ENCODE results near the gene HECTD1. TPM values are rescaled to one million over a fixed set of nuclear protein-coding genes. Genes with fewer than 3 reads are reported as not detected.
"Not testable (repeated sequence)": the region's sequence is repeated elsewhere in the genome, so short reads cannot be mapped to it uniquely, and the experiment has no call there.

HECTD1 gene
- 137 TPM for total RNA-seq
- long read RNA-seq, full-length matches to known transcripts: 2 of 51 reads
- long read RNA-seq, partial matches to known transcripts: 27 of 51 reads
- long read RNA-seq, other reads (novel, unspliced or antisense): 22 of 51 reads

DNA sequence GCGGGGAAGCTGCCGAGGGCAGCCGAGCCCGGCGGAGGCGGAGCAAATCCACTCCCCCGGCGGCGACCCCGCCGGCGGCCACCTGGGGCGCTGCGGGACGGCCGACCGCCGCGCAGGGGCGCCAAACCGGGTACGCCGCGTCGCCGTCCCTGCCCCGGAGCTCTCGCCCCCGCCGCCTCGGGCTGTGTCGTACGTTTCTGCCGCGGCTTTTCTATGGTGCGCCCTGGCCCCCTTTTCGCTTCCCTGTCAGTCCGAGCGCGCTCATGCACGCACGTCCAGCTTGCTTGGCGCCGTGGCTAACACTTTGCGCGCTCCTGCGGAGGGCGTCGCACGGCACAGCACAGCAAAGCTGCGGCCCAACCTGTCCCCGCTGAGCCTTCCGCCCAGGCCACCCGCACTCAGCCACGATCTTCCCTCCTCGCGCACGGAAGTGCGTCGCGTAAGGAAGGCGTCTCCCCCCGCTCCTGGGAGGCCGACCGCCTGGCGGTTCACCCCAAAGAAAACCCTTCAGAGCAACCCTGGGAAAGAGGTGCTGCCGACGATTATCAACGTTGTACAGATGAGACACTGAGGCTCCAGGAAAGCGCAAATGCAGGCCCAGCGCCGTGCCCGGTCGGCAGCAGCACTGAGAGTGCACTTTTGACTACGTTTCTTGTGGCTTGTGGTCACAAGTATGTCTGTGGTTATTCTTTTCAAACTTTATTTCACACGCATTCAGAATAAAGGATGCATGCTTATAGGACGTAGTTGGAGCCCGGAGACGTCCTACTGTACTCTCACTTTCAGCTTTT, at the start of gene HECTD1:
Gene HECTD1, minus strand, starts transcription at position 39 of the 791 bp plus-strand sequence. CDS start 1,857 bp downstream, outside the sequence.
- intact Hi-C loops (cut with micrococcal nuclease): no loop called here
- Histone ChIP-seq H3K27ac (replicated peaks) (peak within 1 kb of the TSS; percentile 100), H3K4me1 (peaks cover 48% of the 10 kb centered on the region), H3K27me3 (ENCODE audit: low read depth) (no peaks in the 10 kb centered on the region), H3K4me3 (peak within 1 kb of the TSS; percentile 95), H3K9me3 (replicated peaks) (no peaks in the 10 kb centered on the region), H3K36me3 (peaks cover 16% of the 10 kb centered on the region)
- TF ChIP-seq CTCF (IDR thresholded peaks at IDR 0.05; ENCODE audit: borderline replicate concordance): peak; percentile 90
- DNase-seq: peak; percentile 91

GRCh38 chr14:31257244-31257553, 49.6 kb upstream of the HECTD1 start:
- H3K27ac ChIP-seq (replicated peaks): no peak overlapping the region
- no peak overlapping the region for H3K4me3 ChIP-seq
- no peaks in the 10 kb centered on the region for H3K27me3 ChIP-seq (ENCODE audit: low read depth)
- intact Hi-C loops (cut with micrococcal nuclease): no loop called here
- H3K4me1 ChIP-seq: peaks cover 7% of the 10 kb centered on the region
- TF ChIP-seq CTCF (IDR thresholded peaks at IDR 0.05; ENCODE audit: borderline replicate concordance): no peak
- H3K36me3 ChIP-seq: no peaks in the 10 kb centered on the region
- no peaks in the 10 kb centered on the region for H3K9me3 ChIP-seq (replicated peaks)
- no peak for DNase-seq

DNA sequence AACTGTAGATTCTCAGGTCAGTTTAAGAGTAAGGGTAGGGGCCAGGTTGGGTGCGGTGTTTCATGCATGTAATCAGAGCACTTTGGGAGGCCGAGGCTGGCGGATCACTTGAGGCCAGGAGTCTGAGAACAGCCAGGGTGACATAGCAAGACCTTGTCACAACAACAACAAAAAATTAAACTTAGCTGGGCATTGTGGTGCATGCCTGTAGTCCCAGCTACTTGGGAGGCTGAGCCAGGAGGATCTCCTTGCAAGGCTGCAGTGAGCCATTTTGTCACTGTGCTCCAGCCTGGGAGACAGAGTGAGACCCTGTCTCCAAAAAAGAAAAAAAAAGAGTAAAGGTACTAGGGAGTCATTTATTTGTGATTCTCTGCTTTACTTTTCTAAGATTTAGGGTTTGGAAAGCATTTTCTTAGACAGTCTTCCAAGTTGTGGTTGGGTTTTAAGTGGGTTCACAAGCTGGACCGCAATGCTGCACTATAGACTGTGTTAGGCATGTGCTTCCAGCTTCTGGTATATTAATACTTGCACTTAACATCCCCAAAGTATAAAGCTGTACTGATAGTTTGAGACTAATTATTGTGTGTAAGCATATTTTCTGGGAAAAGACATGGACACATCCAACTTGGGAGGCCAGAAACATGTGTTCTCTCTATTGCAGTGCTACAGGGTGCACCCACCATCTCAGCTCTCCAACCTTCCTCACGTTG, 49.1 kb upstream of the HECTD1 start:
- no peaks in the 10 kb centered on the region for H3K9me3 ChIP-seq (replicated peaks)
- H3K4me3 ChIP-seq: no peak overlapping the region
- no peaks in the 10 kb centered on the region for H3K27me3 ChIP-seq (ENCODE audit: low read depth)
- H3K27ac ChIP-seq (replicated peaks): no peak overlapping the region
- DNase-seq: no peak
- H3K36me3 ChIP-seq: no peaks in the 10 kb centered on the region
- intact Hi-C loops (cut with micrococcal nuclease): no loop called here
- TF ChIP-seq CTCF (IDR thresholded peaks at IDR 0.05; ENCODE audit: borderline replicate concordance): no peak
- peaks cover 1% of the 10 kb centered on the region for H3K4me1 ChIP-seq

DNA sequence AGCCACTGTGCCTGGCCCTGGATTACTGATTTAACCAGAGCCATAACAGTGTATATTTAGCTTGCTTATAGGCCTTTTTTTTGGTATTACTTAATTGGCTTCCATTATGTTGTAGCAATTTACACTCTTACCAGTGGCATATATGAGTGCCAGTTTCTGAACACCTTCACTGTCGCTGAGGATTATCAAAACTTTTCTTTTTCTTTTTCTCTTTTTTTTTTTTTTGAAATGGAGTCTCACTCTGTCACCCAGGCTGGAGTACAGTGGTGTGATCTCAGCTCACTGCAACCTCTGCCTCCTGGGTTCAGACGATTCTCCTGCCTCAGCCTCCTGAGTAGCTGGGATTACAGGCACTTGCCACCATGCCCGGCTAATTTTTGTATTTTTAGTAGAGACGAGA, 48.3 kb upstream of the HECTD1 start:
- DNase-seq; H3K36me3 ChIP-seq; H3K27ac ChIP-seq (replicated peaks); H3K4me3 ChIP-seq; H3K27me3 ChIP-seq (ENCODE audit: low read depth); intact Hi-C loops (cut with micrococcal nuclease); H3K9me3 ChIP-seq (replicated peaks); H3K4me1 ChIP-seq: not testable (repeated sequence)

DNA sequence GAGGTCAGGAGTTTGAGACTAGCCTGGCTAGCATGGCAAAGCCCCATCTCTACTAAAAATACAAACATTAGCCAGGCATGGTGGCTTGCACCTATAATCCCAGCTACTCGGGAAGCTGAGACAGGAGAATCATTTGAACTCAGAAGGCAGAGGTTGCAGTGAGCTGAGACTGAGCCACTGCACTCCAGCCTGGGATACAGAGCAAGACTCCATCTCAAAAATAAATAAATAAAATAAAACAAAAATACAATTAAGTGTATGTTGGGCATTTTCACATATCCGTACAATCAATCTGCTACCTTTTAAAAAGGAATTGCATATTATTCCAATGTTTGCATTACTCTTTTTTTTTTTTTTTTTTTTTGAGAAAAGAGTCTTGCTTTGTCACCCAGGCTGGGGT, 47.7 kb upstream of the HECTD1 start:
- TF ChIP-seq CTCF (IDR thresholded peaks at IDR 0.05; ENCODE audit: borderline replicate concordance): no peak

More for the DNA sequence above, 47.7 kb upstream of the HECTD1 start:
- Histone ChIP-seq H3K27me3 (ENCODE audit: low read depth) (no peaks in the 10 kb centered on the region), H3K4me1 (no peaks in the 10 kb centered on the region), H3K36me3 (no peaks in the 10 kb centered on the region), H3K27ac (replicated peaks) (no peak overlapping the region), H3K4me3 (no peak overlapping the region), H3K9me3 (replicated peaks) (no peaks in the 10 kb centered on the region)
- no peak for DNase-seq
- intact Hi-C loops (cut with micrococcal nuclease): no loop called here
